ENCODE data around the gene CCT8L2. TPM values are rescaled to one million over a fixed set of nuclear protein-coding genes. Genes with fewer than 3 reads are reported as not detected.
"Not testable (repeated sequence)": the region's sequence is repeated elsewhere in the genome, so short reads cannot be mapped to it uniquely, and the experiment has no call there.

CCT8L2 gene
- total RNA-seq, 1 donor from 2014 or later = not detected

DNA sequence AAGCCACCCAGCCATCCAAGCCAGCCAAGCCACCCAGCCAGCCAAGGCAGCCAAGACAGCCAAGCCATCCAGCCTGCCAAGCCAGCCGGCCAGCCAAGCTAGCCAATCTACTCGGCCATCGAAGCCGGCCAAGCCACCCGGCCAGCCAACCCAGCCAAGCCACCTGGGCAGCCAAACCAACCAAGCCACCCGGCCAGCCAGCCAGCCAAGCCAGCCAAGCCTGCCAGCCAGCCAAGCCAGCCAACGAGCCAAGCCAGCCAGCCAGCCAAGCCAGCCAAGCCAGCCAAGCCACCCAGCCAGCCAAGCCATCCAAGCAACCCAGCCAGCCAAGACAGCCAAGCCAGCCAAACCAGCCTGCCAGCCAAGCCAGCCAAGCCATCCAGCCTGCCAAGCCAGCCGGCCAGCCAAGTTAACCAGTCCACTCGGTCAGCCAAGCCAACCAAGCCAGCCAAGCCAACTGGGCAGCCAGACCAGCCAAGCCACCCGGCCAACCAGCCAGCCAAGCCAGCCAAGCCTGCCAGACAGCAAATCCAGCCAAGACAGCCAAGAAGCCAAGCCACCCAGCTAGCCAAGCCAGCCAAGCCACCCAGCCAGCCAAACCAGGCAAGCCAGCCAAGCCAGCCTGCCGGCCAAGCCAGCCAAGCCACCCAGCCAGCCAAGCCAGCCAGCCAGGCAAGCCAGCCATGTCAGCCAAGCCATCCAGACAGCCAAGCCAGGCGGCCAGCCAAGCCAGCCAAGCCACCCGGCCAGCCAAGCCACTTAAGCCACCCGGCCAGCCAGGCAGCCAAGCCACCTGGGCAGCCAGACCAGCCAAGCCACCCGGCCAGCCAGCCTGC is 26.8 kb downstream of the CCT8L2 start:
- H3K27ac Mint-ChIP-seq; H3K27me3 Mint-ChIP-seq; DNase-seq (ENCODE audit: extremely low spot score, unreplicated experiment); H3K4me1 Mint-ChIP-seq (ENCODE audit: unreplicated experiment); H3K4me3 Mint-ChIP-seq; H3K9me3 Mint-ChIP-seq; H3K36me3 Mint-ChIP-seq: not testable (repeated sequence)

DNA sequence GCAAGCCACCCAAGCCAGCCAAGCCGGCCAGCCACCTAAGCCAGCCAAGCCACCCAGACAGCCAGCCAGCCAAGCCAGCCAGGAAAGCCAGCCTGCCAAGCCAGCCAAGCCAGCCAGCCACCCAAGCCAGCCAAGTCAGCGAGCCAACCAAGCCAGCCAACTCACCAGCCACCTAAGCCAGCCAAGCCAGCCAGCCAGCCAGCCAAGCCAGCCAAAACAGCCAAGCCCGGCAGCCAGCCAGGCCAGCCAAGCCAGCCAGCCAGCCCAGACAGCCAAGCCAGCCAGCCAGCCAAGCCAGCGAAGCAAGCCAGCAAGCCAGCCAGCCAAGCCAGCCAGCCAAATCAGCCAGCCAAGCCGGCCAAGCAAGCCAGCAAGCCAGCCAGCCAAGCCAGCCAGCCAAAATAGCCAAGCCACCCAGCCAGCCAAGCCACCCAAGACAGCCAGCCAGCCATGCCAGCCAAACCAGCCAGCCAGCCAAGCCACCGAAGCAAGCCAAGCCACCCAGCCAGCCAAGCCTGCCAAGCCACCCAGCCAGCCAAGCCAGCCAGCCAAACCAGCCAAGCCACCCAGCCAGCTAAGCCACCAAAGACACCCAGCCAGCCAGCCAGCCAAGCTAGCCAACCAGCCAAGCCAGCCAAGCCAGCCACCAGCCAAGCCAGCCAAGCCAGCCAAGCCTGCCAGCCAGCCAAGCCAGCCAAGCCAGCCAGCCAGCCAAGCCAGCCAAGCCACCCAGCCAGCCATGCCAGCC is 27.6 kb downstream of the CCT8L2 start:
- H3K4me1 Mint-ChIP-seq (ENCODE audit: unreplicated experiment); DNase-seq (ENCODE audit: extremely low spot score, unreplicated experiment); H3K9me3 Mint-ChIP-seq: not testable (repeated sequence)

DNA sequence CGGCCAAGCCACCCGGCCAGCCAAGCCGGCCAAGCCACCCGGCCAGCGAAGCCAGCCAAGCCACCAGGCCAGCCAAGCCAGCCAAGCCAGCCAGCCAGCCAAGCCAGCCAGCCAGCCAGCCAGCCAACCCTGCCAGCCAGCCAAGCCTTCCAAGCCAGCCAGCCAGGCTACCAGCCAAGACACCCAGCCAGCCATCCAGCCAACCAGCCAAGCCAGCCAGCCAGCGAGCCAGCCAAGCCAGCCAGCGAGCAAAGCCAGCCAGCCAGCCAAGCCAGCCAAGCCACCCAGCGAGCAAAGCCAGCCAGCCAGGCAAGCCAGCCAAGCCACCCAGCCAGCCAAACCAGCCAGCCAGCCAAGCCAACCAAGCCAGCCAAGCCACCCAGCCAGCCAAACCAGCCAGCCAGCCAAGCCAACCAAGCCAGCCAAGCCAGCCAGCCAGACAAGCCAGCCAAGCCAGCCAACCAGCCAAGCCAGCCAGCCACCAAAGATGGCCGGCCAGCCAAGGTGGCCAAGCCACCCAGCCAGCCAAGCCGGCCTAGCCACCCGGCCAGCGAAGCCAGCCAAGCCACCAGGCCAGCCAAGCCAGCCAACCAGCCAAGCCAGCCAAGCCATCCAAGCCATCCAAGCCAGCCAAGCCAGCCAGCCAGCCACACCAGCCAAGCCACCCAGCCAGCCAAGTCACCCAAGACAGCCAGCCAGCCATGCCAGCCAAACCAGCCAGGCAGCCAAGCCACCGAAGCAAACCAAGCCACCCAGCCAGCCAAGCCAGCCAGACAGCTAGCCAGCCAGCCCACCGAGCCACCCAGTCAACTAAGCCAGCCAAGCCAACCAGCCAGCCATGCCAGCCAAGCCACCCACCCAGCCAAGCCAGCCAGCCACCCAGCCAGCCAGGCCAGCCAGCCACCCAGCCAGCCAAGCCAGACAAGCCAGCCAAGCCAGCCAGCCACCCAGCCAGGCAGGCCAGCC is 28.8 kb downstream of the CCT8L2 start:
- TF ChIP-seq, protein P1, sequence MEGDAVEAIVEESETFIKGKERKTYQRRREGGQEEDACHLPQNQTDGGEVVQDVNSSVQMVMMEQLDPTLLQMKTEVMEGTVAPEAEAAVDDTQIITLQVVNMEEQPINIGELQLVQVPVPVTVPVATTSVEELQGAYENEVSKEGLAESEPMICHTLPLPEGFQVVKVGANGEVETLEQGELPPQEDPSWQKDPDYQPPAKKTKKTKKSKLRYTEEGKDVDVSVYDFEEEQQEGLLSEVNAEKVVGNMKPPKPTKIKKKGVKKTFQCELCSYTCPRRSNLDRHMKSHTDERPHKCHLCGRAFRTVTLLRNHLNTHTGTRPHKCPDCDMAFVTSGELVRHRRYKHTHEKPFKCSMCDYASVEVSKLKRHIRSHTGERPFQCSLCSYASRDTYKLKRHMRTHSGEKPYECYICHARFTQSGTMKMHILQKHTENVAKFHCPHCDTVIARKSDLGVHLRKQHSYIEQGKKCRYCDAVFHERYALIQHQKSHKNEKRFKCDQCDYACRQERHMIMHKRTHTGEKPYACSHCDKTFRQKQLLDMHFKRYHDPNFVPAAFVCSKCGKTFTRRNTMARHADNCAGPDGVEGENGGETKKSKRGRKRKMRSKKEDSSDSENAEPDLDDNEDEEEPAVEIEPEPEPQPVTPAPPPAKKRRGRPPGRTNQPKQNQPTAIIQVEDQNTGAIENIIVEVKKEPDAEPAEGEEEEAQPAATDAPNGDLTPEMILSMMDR (conservative IDR thresholded peaks at IDR 0.05) = no peak
- Mint-ChIP-seq H3K4me3 (no peak overlapping the region), H3K36me3 (no peaks in the 10 kb centered on the region), H3K27me3 (no peaks in the 10 kb centered on the region), H3K27ac (no peak overlapping the region), H3K4me1 (ENCODE audit: unreplicated experiment) (no peaks in the 10 kb centered on the region), H3K9me3 (no peaks in the 10 kb centered on the region)
- no peak for DNase-seq (ENCODE audit: extremely low spot score, unreplicated experiment)

More for the DNA sequence above, 27.6 kb downstream of the CCT8L2 start:
- not testable (repeated sequence) for H3K4me3 Mint-ChIP-seq, H3K27ac Mint-ChIP-seq, H3K36me3 Mint-ChIP-seq, H3K27me3 Mint-ChIP-seq

DNA sequence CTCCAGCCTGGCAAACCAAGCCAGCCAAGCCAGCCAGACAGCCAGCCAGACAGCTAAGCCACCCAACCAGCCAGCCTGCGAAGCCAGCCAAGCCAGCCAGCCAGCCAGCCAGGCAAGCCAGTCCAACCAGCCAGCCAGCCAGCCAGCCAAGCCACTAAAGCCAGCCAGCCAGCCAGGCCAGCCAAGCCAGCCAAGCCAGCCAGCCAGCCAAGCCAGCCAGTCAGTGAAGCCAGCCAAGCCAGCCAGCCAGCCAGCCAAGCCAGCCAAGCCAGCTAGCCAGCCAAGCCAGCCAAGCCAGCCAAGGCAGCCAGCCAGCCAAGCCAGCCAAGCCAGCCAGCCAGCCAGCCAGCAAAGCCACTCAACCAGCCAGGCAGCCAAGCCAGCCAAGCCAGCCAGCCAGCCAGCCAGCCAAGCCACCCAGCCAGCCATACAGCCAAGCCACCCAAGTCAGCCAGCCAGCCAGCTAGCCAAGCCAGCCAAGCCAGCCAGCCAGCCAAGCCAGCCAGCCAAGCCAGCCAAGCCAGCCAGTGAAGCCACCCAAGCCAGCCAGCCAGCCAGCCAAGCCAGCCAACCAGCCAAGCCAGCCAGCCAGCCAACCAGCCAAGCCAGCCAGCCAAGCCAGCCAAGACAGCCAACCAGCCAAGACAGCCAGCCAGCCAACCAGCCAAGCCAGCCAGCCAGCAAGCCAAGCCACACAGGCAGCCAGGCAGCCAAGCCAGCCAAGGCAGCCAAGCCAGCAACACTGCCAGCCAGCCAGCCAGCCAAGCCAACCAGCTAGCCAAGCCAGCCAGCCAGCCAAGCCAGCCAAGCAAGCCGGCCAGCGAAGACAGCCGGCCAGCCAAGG is 29.7 kb downstream of the CCT8L2 start:
- Mint-ChIP-seq H3K4me1 (ENCODE audit: unreplicated experiment) (no peaks in the 10 kb centered on the region), H3K27ac (no peak overlapping the region), H3K4me3 (no peak overlapping the region), H3K27me3 (no peaks in the 10 kb centered on the region), H3K9me3 (no peaks in the 10 kb centered on the region), H3K36me3 (no peaks in the 10 kb centered on the region)
- TF ChIP-seq, protein P1 (conservative IDR thresholded peaks at IDR 0.05) = no peak
- no peak for DNase-seq (ENCODE audit: extremely low spot score, unreplicated experiment)

DNA sequence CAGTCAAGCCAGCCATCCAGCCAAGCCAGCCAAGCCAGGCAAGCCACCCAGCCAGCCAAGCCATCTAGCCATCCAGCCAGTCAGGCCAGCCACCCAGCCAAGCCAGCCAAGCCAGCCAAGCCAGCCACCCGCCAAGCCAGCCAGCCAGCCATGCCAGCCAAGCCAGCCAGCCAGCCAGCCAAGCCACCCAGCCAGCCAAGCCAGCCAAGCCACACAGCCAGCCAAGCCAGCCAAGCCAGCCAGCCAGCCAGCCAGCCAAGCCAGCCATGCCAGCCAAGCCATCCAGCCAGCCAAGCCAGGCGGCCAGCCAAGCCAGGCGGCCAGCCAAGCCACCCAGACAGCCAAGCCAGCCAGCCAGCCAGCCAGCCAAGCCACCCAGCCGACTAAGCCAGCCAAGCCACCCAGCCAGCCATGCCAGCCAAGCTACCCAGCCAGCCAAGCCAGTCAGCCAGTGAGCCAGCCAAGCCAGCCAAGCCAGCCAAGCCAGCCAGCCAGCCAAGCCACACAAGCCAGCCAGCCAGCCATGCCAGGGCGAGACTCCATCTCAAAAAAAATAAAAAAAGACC is 31.4 kb downstream of the CCT8L2 start:
- H3K4me3 Mint-ChIP-seq; H3K27me3 Mint-ChIP-seq; H3K36me3 Mint-ChIP-seq; H3K27ac Mint-ChIP-seq; DNase-seq (ENCODE audit: extremely low spot score, unreplicated experiment); H3K9me3 Mint-ChIP-seq; H3K4me1 Mint-ChIP-seq (ENCODE audit: unreplicated experiment): not testable (repeated sequence)

DNA sequence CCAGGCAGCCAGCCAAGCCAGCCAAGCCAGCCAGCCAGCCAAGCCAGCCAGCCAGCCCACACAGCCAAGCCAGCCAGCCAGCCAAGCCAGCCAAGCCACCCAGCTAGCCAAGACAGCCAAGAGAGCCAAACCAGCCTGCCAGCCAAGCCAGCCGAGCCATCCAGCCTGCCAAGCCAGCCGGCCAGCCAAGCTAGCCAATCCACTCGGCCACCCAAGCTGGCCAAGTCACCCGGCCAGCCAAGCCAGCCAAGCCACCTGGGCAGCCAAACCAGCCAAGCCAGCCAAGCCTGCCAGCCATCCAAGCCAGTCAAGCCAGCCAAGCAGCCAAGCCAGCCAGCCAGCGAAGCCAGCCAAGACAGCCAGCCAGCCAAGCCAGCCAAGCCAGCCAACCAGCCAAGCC is 32.0 kb downstream of the CCT8L2 start:
- DNase-seq (ENCODE audit: extremely low spot score, unreplicated experiment); H3K36me3 Mint-ChIP-seq; H3K4me1 Mint-ChIP-seq (ENCODE audit: unreplicated experiment); H3K4me3 Mint-ChIP-seq; H3K27ac Mint-ChIP-seq; H3K9me3 Mint-ChIP-seq; H3K27me3 Mint-ChIP-seq: not testable (repeated sequence)

DNA sequence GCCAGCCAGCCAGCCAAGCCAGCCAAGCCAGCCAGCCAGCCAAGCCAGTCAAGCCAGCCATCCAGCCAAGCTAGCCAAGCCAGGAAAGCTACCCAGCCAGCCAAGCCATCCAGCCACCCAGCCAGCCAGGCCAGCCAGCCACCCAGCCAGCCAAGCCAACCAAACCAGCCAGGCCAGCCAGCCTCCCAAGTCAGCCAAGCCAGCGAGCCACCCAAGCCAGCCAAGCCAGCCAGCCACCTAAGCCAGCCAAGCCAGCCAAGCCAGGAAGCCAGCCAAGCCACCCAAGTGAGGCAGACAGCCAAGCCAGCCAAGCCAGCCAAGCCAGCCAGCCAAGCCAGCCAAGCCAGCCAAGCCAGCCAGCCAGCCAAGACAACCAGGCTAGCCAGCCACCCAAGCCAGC is 32.6 kb downstream of the CCT8L2 start:
- H3K27ac Mint-ChIP-seq; H3K27me3 Mint-ChIP-seq; H3K4me3 Mint-ChIP-seq; H3K9me3 Mint-ChIP-seq; H3K4me1 Mint-ChIP-seq (ENCODE audit: unreplicated experiment); DNase-seq (ENCODE audit: extremely low spot score, unreplicated experiment); H3K36me3 Mint-ChIP-seq: not testable (repeated sequence)
